Measurements from ENCODE around the gene GPATCH3.

The GPATCH3 gene

DNA sequence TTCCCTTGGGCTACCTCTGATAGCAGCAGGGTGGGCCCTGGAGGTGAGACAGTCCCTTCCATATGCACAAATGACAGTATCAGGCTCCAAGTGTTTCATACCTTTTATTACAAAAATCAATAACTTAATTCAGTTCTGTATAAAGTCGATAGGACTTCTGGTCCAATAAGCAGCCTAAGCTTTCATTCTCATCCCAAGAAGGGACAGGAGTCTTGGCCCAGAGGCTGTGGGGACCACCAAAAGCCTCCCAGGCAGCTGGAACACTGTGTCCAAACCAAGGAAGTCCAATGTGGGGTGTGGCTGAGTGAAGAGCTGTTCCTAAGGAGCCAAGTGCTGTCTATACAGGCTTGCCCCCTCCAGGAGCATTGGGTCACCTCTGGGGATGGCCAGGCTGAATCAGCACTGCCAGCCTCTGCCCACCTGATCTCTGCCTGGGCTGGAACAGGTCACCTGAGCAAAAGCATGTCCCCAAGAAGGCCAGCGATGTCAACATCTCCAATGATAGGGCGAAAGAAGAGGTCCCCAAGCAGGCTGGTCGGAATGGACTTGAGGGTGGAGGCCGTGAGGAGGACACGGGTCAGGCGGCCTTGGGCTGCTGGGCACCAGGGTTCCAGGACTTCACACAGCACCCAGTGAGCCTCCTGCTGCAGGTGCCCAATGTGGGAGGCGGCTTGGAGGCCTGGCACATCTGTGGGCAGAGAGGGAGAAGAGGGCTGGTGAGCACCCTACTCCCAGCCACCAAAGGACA is 11.3 kb upstream of the GPATCH3 start:
- no peak overlapping the region for H3K4me3 ChIP-seq (replicated peaks; ENCODE audit: low read depth, low read length)
- no peaks in the 10 kb centered on the region for H3K27me3 ChIP-seq (replicated peaks; ENCODE audit: control insufficient read depth, insufficient read depth, low read length)
- no peak for DNase-seq (ENCODE audit: extremely low read depth, insufficient read length)
- TF ChIP-seq, protein P1, sequence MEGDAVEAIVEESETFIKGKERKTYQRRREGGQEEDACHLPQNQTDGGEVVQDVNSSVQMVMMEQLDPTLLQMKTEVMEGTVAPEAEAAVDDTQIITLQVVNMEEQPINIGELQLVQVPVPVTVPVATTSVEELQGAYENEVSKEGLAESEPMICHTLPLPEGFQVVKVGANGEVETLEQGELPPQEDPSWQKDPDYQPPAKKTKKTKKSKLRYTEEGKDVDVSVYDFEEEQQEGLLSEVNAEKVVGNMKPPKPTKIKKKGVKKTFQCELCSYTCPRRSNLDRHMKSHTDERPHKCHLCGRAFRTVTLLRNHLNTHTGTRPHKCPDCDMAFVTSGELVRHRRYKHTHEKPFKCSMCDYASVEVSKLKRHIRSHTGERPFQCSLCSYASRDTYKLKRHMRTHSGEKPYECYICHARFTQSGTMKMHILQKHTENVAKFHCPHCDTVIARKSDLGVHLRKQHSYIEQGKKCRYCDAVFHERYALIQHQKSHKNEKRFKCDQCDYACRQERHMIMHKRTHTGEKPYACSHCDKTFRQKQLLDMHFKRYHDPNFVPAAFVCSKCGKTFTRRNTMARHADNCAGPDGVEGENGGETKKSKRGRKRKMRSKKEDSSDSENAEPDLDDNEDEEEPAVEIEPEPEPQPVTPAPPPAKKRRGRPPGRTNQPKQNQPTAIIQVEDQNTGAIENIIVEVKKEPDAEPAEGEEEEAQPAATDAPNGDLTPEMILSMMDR (IDR thresholded peaks at IDR 0.05; ENCODE audit: insufficient read depth, low read length, poor library complexity, severe bottlenecking) = no peak
- H3K36me3 ChIP-seq (ENCODE audit: control insufficient read depth, insufficient read depth, low read length) = no peaks in the 10 kb centered on the region

DNA sequence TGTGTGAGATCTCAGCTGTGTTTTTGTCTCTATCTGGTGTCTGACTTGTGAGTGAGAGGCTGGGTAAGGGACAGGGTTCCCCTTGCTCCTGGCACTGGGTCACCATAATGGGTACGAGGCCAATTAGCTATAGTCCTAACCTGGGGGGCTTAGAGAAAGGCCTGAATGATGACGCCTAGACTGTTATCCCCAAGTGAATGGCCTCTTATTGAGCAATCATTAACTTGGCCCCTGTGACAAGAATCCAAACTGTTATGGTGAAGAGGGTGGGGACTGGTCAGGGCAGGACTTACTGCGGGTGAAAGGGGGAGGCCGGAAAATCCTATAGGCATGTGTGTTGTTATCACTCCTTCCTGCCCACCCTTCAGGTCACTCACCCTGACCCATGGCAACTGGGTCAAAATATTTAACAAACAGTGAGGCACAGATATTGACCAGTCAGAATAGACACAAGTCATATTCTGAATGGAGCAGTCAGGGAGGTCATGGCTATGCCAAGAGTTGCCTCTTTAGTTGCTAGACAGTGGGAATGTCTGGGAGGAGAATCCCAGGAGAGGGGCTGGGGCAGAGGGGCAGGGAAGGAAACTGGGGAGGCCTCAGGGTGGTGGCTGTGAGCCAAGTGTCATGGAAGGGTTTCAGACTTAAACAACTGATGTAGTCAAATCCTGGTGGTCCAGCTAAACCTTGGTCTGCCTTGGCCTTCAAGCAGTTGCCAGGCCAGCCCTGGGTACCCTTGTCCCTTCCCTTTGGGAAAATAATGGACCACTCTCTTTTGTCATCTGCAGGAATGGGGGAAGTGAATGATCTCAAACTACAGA is 10.3 kb upstream of the GPATCH3 start:
- H3K4me3 ChIP-seq (replicated peaks; ENCODE audit: low read depth, low read length) = no peak overlapping the region
- no peak for DNase-seq (ENCODE audit: extremely low read depth, insufficient read length)
- TF ChIP-seq, protein P1 (IDR thresholded peaks at IDR 0.05; ENCODE audit: insufficient read depth, low read length, poor library complexity, severe bottlenecking) = no peak

DNA sequence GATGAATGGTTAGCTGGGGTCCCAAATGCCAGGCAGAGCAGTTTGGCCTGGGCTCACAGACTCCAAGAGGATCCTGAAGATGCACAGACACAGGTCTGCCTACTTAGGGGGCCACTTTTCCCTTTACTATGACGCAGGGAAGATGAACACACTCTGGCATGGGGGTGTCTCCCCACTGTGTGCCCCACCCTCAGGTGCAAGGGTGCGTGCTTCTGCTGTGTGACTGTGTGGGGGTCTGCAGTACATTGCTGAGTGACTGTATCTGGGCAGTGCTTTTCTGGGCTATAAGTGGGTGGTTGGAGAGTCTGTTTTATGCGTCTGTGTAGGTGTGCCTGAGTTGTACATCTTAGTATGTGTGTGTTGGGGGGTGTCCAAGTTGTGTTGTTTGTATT is 9.7 kb upstream of the GPATCH3 start:
- DNase-seq (ENCODE audit: extremely low read depth, insufficient read length) = no peak
- Histone ChIP-seq H3K36me3 (ENCODE audit: control insufficient read depth, insufficient read depth, low read length) (no peaks in the 10 kb centered on the region), H3K27me3 (replicated peaks; ENCODE audit: control insufficient read depth, insufficient read depth, low read length) (no peaks in the 10 kb centered on the region), H3K4me3 (replicated peaks; ENCODE audit: low read depth, low read length) (no peak overlapping the region)
- TF ChIP-seq, protein P1 (IDR thresholded peaks at IDR 0.05; ENCODE audit: insufficient read depth, low read length, poor library complexity, severe bottlenecking) = no peak

More for the DNA sequence above, 10.3 kb upstream of the GPATCH3 start:
- no peaks in the 10 kb centered on the region for H3K27me3 ChIP-seq (replicated peaks; ENCODE audit: control insufficient read depth, insufficient read depth, low read length)
- no peaks in the 10 kb centered on the region for H3K36me3 ChIP-seq (ENCODE audit: control insufficient read depth, insufficient read depth, low read length)

DNA sequence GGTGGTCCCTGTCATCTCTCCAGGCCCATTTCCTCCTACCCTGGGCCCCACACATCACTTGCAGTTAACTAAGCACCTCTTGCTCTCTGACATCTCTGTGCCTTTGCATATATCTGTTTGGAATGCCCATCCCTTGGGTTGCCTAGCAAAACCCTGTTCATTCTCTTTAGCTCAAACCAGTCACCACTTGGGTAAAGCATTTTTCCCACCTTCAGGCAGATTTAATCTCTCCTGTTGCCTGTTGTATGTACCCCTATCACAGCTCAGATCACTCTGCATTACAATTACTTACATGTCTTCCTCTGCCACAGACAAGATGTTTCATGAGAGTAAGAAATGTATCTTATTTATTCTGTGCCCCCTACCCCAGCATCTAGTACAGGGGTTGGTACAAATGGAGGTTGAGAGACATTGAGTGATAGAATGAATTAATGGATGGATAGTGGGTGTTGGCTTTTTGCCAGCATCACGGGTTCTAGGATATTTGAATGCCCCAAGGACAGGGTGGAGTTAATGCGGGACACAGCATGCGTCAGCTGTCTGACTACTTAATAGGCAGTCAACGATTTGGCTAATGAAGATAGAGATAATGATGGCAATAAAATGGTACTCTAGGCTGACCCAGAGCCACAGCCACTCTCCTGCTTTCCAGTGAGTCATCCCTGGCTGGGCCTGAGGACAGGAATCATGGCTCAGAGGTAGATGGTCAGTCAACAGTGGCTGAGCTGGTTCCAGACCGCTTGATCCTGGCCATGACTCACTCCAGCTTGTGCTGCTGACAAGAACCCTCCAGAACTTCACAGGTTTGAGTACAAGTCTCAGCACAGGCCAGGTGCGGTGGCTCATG is 7.0 kb upstream of the GPATCH3 start:
- Histone ChIP-seq H3K27me3 (replicated peaks; ENCODE audit: control insufficient read depth, insufficient read depth, low read length) (no peaks in the 10 kb centered on the region), H3K36me3 (ENCODE audit: control insufficient read depth, insufficient read depth, low read length) (no peaks in the 10 kb centered on the region), H3K4me3 (replicated peaks; ENCODE audit: low read depth, low read length) (no peak overlapping the region)
- DNase-seq (ENCODE audit: extremely low read depth, insufficient read length) = no peak
- TF ChIP-seq, protein P1 (IDR thresholded peaks at IDR 0.05; ENCODE audit: insufficient read depth, low read length, poor library complexity, severe bottlenecking) = no peak

DNA sequence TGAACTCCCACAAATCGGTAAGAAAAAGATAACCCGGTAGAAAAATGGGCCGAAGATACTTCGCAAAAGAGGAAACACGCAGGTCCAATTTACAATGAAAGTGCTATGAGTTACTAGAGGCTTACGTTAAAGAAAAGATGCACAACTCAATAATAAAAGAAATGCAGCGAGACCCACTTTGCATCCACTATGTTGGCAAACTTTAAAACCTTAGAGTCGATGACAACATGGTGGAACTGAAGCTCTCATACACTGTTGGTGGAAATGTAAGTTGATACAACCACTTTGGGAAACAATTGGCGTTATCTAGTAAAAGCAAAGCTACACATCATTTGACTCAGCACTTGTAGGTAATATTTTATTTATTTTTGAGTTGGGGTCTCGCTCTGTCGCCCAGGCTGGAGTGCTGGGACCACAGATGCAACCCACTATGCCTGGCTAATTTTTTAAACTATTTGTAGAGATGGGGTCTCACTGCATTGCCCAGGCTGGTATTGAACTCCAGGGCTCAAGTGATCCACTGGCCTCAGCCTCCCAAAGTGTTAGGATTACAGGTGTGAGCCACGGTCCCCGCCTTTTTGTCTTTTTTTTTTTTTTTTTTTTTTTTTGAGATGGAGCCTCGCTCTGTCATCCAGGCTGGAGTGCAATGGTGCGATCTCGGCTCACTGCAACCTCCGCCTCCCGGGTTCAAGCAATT is 696 bp upstream of the GPATCH3 start:
- peak overlapping the region; percentile 96 for H3K4me3 ChIP-seq (replicated peaks; ENCODE audit: low read depth, low read length)
- H3K27me3 ChIP-seq (replicated peaks; ENCODE audit: control insufficient read depth, insufficient read depth, low read length) = no peaks in the 10 kb centered on the region
- DNase-seq (ENCODE audit: extremely low read depth, insufficient read length) = no peak
- TF ChIP-seq, protein P1 (IDR thresholded peaks at IDR 0.05; ENCODE audit: insufficient read depth, low read length, poor library complexity, severe bottlenecking) = no peak
- H3K36me3 ChIP-seq (ENCODE audit: control insufficient read depth, insufficient read depth, low read length) = no peaks in the 10 kb centered on the region

All from GM06990 (cell line).